ENCODE data around the gene MOK.
A peak's percentile ranks its signal among the peaks of the same experiment; 100 is the strongest.
"Not testable (repeated sequence)": the region's sequence is repeated elsewhere in the genome, so short reads cannot be mapped to it uniquely, and the experiment has no call there.

MOK gene

GRCh38 chr14:102248121-102248520 lies 56.8 kb downstream of the MOK start:
- no peak overlapping the region for H3K4me3 ChIP-seq (ENCODE audit: low read depth, low read length)
- TF ChIP-seq MYC (IDR thresholded peaks at IDR 0.05; ENCODE audit: low read depth, low read length) = no peak
- TF ChIP-seq POLR2A (IDR thresholded peaks at IDR 0.05; ENCODE audit: extremely low read depth, insufficient read length) = no peak
- TF ChIP-seq, protein P1, sequence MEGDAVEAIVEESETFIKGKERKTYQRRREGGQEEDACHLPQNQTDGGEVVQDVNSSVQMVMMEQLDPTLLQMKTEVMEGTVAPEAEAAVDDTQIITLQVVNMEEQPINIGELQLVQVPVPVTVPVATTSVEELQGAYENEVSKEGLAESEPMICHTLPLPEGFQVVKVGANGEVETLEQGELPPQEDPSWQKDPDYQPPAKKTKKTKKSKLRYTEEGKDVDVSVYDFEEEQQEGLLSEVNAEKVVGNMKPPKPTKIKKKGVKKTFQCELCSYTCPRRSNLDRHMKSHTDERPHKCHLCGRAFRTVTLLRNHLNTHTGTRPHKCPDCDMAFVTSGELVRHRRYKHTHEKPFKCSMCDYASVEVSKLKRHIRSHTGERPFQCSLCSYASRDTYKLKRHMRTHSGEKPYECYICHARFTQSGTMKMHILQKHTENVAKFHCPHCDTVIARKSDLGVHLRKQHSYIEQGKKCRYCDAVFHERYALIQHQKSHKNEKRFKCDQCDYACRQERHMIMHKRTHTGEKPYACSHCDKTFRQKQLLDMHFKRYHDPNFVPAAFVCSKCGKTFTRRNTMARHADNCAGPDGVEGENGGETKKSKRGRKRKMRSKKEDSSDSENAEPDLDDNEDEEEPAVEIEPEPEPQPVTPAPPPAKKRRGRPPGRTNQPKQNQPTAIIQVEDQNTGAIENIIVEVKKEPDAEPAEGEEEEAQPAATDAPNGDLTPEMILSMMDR (IDR thresholded peaks at IDR 0.05; ENCODE audit: low read depth, low read length) = no peak
- TF ChIP-seq, protein P2, sequence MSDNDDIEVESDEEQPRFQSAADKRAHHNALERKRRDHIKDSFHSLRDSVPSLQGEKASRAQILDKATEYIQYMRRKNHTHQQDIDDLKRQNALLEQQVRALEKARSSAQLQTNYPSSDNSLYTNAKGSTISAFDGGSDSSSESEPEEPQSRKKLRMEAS (IDR thresholded peaks at IDR 0.05; ENCODE audit: low read depth, low read length) = no peak
- no peak for DNase-seq (ENCODE audit: low read depth)

DNA sequence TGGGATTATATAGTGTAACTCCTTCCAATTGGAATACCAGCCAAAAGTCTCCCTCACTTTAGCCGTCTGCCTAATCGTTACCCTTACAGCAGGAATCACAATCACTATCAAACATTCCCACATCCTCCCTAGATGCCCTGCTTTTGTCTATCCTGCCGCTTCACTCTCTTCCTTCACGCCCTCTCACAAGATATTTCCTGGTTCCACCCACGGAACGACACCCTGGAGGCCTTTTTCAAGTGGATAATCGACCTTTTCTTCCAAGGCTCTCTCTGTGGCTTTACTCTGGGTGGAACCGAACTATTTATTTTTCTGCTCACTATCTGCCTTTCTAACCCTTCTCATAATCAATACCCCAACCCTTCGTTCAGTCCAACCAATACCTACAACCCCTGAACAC lies 58.9 kb downstream of the MOK start:
- no peak for DNase-seq (ENCODE audit: low read depth)
- TF ChIP-seq, protein P2 (IDR thresholded peaks at IDR 0.05; ENCODE audit: low read depth, low read length) = no peak
- no peak for TF ChIP-seq POLR2A (IDR thresholded peaks at IDR 0.05; ENCODE audit: extremely low read depth, insufficient read length)
- no peak for TF ChIP-seq MYC (IDR thresholded peaks at IDR 0.05; ENCODE audit: low read depth, low read length)
- TF ChIP-seq, protein P1 (IDR thresholded peaks at IDR 0.05; ENCODE audit: low read depth, low read length) = no peak
- no peak overlapping the region for H3K4me3 ChIP-seq (ENCODE audit: low read depth, low read length)

DNA sequence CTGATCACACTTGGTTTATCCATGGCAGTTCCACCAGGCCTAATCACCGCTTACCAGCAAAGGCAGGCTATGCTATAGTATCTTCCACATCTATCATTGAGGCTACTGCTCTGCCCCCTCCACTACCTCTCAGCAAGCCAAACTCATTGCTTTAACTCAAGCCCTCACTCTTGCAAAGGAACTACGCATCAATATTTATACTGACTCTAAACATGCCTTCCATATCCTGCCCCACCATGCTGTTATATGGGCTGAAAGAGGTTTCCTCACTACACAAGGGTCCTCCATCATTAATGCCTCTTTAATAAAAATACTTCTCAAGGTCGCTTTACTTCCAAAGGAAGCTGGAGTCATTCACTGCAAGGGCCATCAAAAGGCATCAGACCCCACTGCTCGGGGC lies 61.2 kb downstream of the MOK start:
- not testable (repeated sequence) for H3K4me3 ChIP-seq (ENCODE audit: low read depth, low read length); DNase-seq (ENCODE audit: low read depth)

- H3K4me3 ChIP-seq (ENCODE audit: low read depth, low read length) = no peak overlapping the region
- no peak for DNase-seq (ENCODE audit: low read depth)
- no peak for TF ChIP-seq MYC (IDR thresholded peaks at IDR 0.05; ENCODE audit: low read depth, low read length)
- TF ChIP-seq, protein P2 (IDR thresholded peaks at IDR 0.05; ENCODE audit: low read depth, low read length) = no peak
- TF ChIP-seq, protein P1 (IDR thresholded peaks at IDR 0.05; ENCODE audit: low read depth, low read length) = no peak
- TF ChIP-seq POLR2A (IDR thresholded peaks at IDR 0.05; ENCODE audit: extremely low read depth, insufficient read length) = no peak
These were observed 63.8 kb downstream of the MOK start for GRCh38 chr14:102241147-102241546.

GRCh38 chr14:102240481-102240880 lies 64.5 kb downstream of the MOK start:
- not testable (repeated sequence) for H3K4me3 ChIP-seq (ENCODE audit: low read depth, low read length)

GRCh38 chr14:102239231-102239630 lies 65.7 kb downstream of the MOK start:
- peak; percentile 92 for DNase-seq (ENCODE audit: low read depth)
- H3K4me3 ChIP-seq (ENCODE audit: low read depth, low read length) = peak overlapping the region; percentile 85
- TF ChIP-seq MYC (IDR thresholded peaks at IDR 0.05; ENCODE audit: low read depth, low read length) (no peak), POLR2A (IDR thresholded peaks at IDR 0.05; ENCODE audit: extremely low read depth, insufficient read length) (no peak)
- TF ChIP-seq, protein P1 (IDR thresholded peaks at IDR 0.05; ENCODE audit: low read depth, low read length) = no peak
- TF ChIP-seq, protein P2 (IDR thresholded peaks at IDR 0.05; ENCODE audit: low read depth, low read length) = no peak

More at GRCh38 chr14:102240481-102240880, 64.5 kb downstream of the MOK start:
- not testable (repeated sequence) for DNase-seq (ENCODE audit: low read depth)

DNA sequence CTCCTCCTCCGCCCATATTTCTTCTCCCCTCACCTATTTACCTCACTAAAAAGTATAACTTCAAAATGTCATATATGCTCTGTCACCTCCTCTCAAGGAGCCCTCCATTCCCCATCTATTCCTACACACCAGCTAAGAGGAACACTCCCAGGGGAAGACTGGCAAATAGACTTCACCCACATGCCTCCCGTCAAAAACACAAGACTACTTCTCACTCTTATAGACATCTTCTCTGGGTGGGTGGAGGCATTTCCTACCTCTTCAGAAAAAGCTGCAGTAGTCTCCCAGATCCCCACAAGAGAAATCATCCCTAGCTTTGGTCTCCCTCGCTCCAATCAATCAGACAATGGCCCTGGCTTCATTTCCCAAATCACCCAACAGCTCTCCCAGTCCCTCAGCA lies 66.2 kb downstream of the MOK start:
- DNase-seq (ENCODE audit: low read depth) = no peak
- TF ChIP-seq, protein P1 (IDR thresholded peaks at IDR 0.05; ENCODE audit: low read depth, low read length) = no peak
- TF ChIP-seq, protein P2 (IDR thresholded peaks at IDR 0.05; ENCODE audit: low read depth, low read length) = no peak
- TF ChIP-seq MYC (IDR thresholded peaks at IDR 0.05; ENCODE audit: low read depth, low read length) = no peak
- no peak for TF ChIP-seq POLR2A (IDR thresholded peaks at IDR 0.05; ENCODE audit: extremely low read depth, insufficient read length)
- H3K4me3 ChIP-seq (ENCODE audit: low read depth, low read length) = peak overlapping the region; percentile 85

Data from NB4 (cell line).